Fibroblast of villous mesenchyme (primary cell): ENCODE measurements around the gene PPA1. TPM values are rescaled to one million over a fixed set of nuclear protein-coding genes. Genes with fewer than 3 reads are reported as not detected.
A peak's percentile ranks its signal among the peaks of the same experiment; 100 is the strongest.
"Not testable (repeated sequence)": the region's sequence is repeated elsewhere in the genome, so short reads cannot be mapped to it uniquely, and the experiment has no call there.

ENCODE experiments used
- DNase-seq: peaks from one replicate; pipeline ENCODE4 v3.0.0-alpha.2; 2010; ENCODE audit warnings: low read depth
- H3K4me3 ChIP-seq: 2 replicates; pipeline ENCODE4 v1.5.1; 2011; ENCODE audit warnings: low read depth, mild to moderate bottlenecking, low read length
- CTCF ChIP-seq: IDR thresholded peaks from 2 replicates; pipeline ENCODE4 v1.5.1; 2012; ENCODE audit warnings: low read depth, mild to moderate bottlenecking, low read length; ENCODE audit not compliant: insufficient read depth
- total RNA-seq: library from RNA; depleted of rRNA; stranded (reverse); fragments of >200 nt; gene quantifications from 2 replicates; pipeline ENCODE4 v1.2.3, GENCODE V29; 2012

PPA1 gene
- total RNA-seq, 1 donor = 219 TPM

- H3K4me3 ChIP-seq, DNase-seq: not testable (repeated sequence)
Observed at GRCh38 chr10:70237958-70238536, 4.8 kb upstream of the PPA1 start.

GRCh38 chr10:70234668-70235447 lies 1.6 kb upstream of the PPA1 start:
- peak; percentile 94 for DNase-seq
- H3K4me3 ChIP-seq = no peak overlapping the region
- TF ChIP-seq CTCF = no peak

DNA sequence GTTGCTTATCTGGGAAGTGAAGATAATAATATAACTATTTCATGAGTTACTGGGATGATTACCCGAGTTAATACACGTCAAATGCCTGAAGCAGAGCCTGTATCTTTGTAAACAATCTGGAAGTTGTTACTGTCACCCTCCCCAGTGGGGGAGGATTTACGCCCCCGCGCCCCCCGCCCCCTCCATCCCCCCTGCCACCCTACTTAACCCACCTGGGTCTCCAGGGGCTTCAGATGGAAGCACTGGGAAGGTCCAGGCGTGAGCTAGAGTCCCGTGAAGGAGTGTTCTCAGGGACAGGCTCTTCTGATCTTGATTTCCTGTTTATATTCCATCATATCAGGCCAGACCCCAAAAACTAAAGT lies 691 bp upstream of the PPA1 start:
- DNase-seq = no peak
- TF ChIP-seq CTCF = no peak

DNA sequence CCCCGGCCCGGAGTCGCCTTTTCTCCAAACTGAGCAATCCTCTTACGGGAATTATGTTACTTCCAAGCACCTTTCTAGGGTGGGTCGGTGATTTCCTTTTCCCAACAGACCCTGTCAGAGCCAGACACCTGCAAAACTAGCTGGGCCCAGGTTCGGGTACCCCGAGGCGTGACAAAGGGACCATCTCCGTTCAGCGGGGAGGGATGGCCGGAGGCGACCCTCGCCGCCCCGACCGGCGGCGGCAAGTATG lies 445 bp downstream of the PPA1 start:
- no peak for TF ChIP-seq CTCF
- no peak for DNase-seq
- peak overlapping the region; percentile 97 for H3K4me3 ChIP-seq

More for the DNA sequence above, 691 bp upstream of the PPA1 start:
- peak overlapping the region; percentile 97 for H3K4me3 ChIP-seq

DNA sequence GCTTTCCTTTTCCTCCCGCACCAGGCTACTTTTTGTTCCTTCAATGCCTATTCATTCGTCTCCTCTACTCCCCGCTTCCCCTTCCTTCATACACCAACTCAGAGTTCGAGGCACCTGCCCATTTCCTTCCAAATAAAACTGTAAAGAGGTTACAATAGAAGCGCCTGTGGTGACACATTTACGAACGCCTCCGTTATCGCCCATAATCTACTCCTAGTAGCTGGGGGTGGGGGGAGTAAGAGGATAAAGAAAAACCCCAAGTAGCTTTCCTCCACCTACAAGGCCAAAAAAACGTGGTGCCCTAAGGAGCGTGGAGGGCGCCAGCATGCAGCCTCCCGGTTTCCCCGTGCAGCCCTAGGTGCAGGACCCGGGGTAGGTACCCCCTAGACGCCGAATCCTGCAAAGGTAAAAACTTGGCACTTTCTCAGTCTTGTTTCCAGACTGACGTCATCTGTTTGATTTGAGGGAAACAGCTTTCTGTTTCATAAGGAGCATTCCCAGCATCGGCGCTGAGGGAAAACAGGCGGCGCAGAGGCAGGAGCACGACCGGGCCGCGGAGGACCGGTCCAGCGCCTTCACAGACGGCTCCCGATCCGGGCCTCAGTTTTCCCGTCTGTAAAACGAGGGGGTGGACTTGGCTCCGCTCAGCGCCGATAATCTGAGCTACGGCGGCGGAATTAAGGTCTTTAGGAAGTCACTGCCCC lies 922 bp downstream of the PPA1 start:
- no peak for TF ChIP-seq CTCF
- H3K4me3 ChIP-seq = peak overlapping the region; percentile 97
- DNase-seq = peak; percentile 74

DNA sequence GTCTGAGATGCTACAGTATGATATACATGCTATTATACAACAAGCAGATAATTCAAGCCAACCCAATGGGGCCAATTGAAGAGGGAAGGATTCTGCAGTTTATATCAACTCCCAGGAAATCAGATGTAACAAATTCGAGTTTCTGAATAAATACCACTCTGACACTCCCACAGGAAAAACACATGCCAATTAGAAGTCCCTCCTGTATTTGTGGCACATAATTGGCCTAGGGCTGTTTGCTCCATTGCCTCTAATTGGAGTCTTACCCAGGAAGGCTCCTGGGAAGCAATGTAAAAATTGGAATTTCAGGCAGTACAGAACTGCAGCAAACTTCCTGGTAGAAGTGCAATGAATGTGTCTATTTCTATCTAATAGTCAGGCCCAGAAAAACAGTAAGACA lies 4.7 kb downstream of the PPA1 start:
- H3K4me3 ChIP-seq = no peak overlapping the region
- no peak for TF ChIP-seq CTCF
- no peak for DNase-seq

DNA sequence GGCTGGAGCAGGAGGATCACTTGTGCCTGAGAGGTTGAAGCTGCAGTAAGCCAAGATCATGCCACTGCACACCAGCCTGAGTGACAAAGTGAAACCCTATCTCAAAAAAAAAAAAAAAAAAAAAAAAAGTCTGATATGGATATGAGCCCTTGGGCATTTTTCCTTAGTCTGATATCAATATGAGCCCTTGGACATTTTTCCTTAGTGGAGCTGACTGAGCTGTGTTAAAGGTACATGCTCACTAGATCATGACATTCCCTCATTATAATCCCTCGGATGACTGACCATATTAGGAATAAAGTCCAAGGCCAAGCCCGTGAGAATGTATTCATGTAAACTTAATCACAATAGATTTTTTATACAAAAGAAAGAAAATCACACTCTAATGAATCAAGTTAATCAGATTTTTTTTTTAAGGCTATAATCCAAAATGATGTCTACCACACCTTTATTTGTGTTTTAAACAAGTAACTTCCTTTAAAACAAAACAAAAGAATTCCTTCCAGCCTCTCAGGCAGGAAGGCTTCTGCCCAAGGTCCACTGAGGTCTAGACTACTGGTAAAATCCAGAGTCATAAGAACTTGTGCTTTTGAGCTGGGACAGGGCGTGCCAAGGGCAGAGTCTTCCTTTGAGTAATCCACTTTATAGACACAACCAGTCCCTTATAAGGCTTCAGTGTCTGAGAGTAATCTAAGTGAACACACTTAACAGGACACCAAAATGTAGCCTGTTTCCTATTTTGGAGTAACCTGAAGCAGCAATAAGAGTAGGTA lies 5.5 kb downstream of the PPA1 start:
- TF ChIP-seq CTCF = no peak
- DNase-seq = peak; percentile 8

More for the DNA sequence above, 5.5 kb downstream of the PPA1 start:
- no peak overlapping the region for H3K4me3 ChIP-seq
